Astrocyte of the spinal cord (primary cell): ENCODE results near the gene AHDC1.

Source experiments
- DNase-seq: peaks from one replicate; pipeline ENCODE4 v3.0.0; 2011; ENCODE audit warnings: low read depth, low spot score
- H3K4me3 ChIP-seq: 2 replicates; pipeline ENCODE4 v1.5.1; 2011; ENCODE audit warnings: low read depth, mild to moderate bottlenecking, low read length, moderate library complexity
- CTCF ChIP-seq: IDR thresholded peaks from 2 replicates; pipeline ENCODE4 v1.5.1; 2012; ENCODE audit warnings: low read depth, mild to moderate bottlenecking, low read length, inconsistent platforms
- in situ Hi-C: cut with HindIII; loops from 2 replicates; pipeline ENCODE4 v1.10.0; 2017; ENCODE audit warnings: low sequenced_read_pairs

Gene AHDC1

GRCh38 chr1:27571439-27572018 lies 32.4 kb downstream of the AHDC1 start:
- H3K4me3 ChIP-seq = no peak overlapping the region
- DNase-seq = no peak
- TF ChIP-seq CTCF = no peak
- in situ Hi-C loops = no loop called here

GRCh38 chr1:27570784-27571183 lies 33.2 kb downstream of the AHDC1 start:
- no peak for TF ChIP-seq CTCF
- in situ Hi-C loops = no loop called here

GRCh38 chr1:27570356-27570755 lies 33.6 kb downstream of the AHDC1 start:
- TF ChIP-seq CTCF = no peak
- in situ Hi-C loops = no loop called here
- no peak overlapping the region for H3K4me3 ChIP-seq
- DNase-seq = no peak

More at GRCh38 chr1:27570784-27571183, 33.2 kb downstream of the AHDC1 start:
- no peak for DNase-seq
- H3K4me3 ChIP-seq = no peak overlapping the region

- in situ Hi-C loops = no loop called here
- no peak overlapping the region for H3K4me3 ChIP-seq
- TF ChIP-seq CTCF = no peak
- DNase-seq = no peak
These were observed 34.2 kb downstream of the AHDC1 start for GRCh38 chr1:27569506-27570291.

GRCh38 chr1:27569088-27569460 lies 34.9 kb downstream of the AHDC1 start:
- no peak for DNase-seq
- in situ Hi-C loops = no loop called here
- TF ChIP-seq CTCF = no peak
- no peak overlapping the region for H3K4me3 ChIP-seq

- peak; percentile 93 for DNase-seq
- TF ChIP-seq CTCF = peak; percentile 46
- in situ Hi-C loops = no loop called here
- no peak overlapping the region for H3K4me3 ChIP-seq
These were observed 35.5 kb downstream of the AHDC1 start for GRCh38 chr1:27568300-27569087.
